GM18517 (cell line): ENCODE results near the gene PPP1R14B.

Experiments used
- ATAC-seq: cut with Tn5 transposase; IDR thresholded peaks from one replicate; pipeline ENCODE4 v1.9.1; 2021; ENCODE audit warnings: mild to moderate bottlenecking, moderate library complexity; ENCODE audit not compliant: unreplicated experiment

Gene PPP1R14B

GRCh38 chr11:64211181-64211872 lies 35.4 kb downstream of the PPP1R14B start:
- no peak for ATAC-seq

GRCh38 chr11:64210301-64211020 lies 36.3 kb downstream of the PPP1R14B start:
- no peak for ATAC-seq

- ATAC-seq: no peak
Measured at GRCh38 chr11:64209563-64209843, 37.2 kb downstream of the PPP1R14B start.

GRCh38 chr11:64208796-64209562 lies 37.8 kb downstream of the PPP1R14B start:
- no peak for ATAC-seq

GRCh38 chr11:64208086-64208795 lies 38.5 kb downstream of the PPP1R14B start:
- no peak for ATAC-seq

- ATAC-seq: peak; percentile 47
Measured at GRCh38 chr11:64207256-64208085, 39.3 kb downstream of the PPP1R14B start.

GRCh38 chr11:64206457-64207255 lies 40.1 kb downstream of the PPP1R14B start, which contains the start of gene FERMT3:
Gene FERMT3, plus strand, starts transcription at chr11:64206721. Its CDS starts 644 bp downstream, at chr11:64207365.
- ATAC-seq: peak; percentile 15

- no peak for ATAC-seq
Measured at GRCh38 chr11:64204464-64204989, 42.2 kb downstream of the PPP1R14B start.

GRCh38 chr11:64204080-64204440 lies 42.7 kb downstream of the PPP1R14B start:
- ATAC-seq: no peak

GRCh38 chr11:64203421-64204079 lies 43.2 kb downstream of the PPP1R14B start:
- no peak for ATAC-seq

- ATAC-seq: no peak
Measured at GRCh38 chr11:64202992-64203391, 43.8 kb downstream of the PPP1R14B start.

GRCh38 chr11:64201543-64201942 lies 45.2 kb downstream of the PPP1R14B start:
- no peak for ATAC-seq

- ATAC-seq: no peak
Measured at GRCh38 chr11:64198511-64198910, 48.2 kb downstream of the PPP1R14B start.

GRCh38 chr11:64196626-64197025 lies 50.1 kb downstream of the PPP1R14B start:
- no peak for ATAC-seq
